Testis (tissue), 2 donors: ENCODE data around the gene MAP1LC3A.

Source experiments
- CTCF ChIP-seq, 3 experiments: fragments of 450-650 bp in 2 of 3; fragments of 200-600 bp in 1 of 3; sonication (generic) in 1 of 3; IDR thresholded peaks; one replicate each; pipeline ENCODE4 v1.5.1; 2016 to 2019; ENCODE audit warnings: antibody characterized with exemption in 3 of 3, mild to moderate bottlenecking in 2 of 3, moderate library complexity in 1 of 3
- POLR2A ChIP-seq: fragments of 450-650 bp; IDR thresholded peaks from one replicate; pipeline ENCODE4 v1.6.1; 2017; ENCODE audit warnings: antibody characterized with exemption, mild to moderate bottlenecking, moderate library complexity

- TF ChIP-seq CTCF (IDR thresholded peaks at IDR 0.05) (no peak), POLR2A (no peak)
Observed at GRCh38 chr20:34557936-34558319, 590 bp upstream of the MAP1LC3A start.
